ENCODE measurements around the gene ZBTB46. TPM values are rescaled to one million over a fixed set of nuclear protein-coding genes. Genes with fewer than 3 reads are reported as not detected.

The ZBTB46 gene
- polyA plus RNA-seq, 3 donors: 0.07 to 2.3 (median 0.37) TPM

DNA sequence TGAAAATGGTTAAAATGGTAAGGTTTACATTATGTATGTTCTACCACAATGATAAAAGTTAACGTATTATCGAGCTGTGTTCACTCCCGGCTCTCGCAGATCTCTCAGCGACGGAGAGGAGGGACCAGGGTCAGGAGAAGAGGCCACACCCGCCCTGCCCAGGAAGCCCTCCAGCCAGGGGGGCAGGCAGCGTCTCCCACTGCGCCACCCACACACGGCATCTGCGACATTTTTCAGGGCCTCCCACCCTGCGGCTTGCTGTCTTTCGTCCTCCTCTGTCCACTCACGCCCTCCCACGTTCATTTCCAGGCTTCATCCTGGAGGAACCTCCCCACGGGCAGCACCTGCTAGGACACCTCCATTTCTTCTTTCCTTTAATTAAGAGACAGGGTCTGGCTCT lies 43.3 kb downstream of the ZBTB46 start:
- Histone ChIP-seq H3K9ac (ENCODE audit: insufficient read depth, low read length, poor library complexity, severe bottlenecking) (no peak overlapping the region), H3K79me2 (ENCODE audit: insufficient read depth, low read length) (no peaks in the 10 kb centered on the region), H2AFZ (ENCODE audit: insufficient read depth, low read depth, low read length, poor library complexity, severe bottlenecking) (no peak overlapping the region), H4K20me1 (ENCODE audit: insufficient read depth, low read length) (no peaks in the 10 kb centered on the region), H3K9me3 (replicated peaks in 1 of 2; ENCODE audit: control insufficient read depth in 1 of 2, insufficient read depth in 1 of 2, low read length in 2 of 2) (no peaks in the 10 kb centered on the region), H3K36me3 (replicated peaks in 1 of 2; ENCODE audit: control insufficient read depth in 1 of 2, insufficient read depth in 2 of 2, low read length in 2 of 2) (no peaks in the 10 kb centered on the region), H3K4me3 (replicated peaks in 1 of 3; ENCODE audit: low read depth in 2 of 3, low read length in 3 of 3) (no peak overlapping the region), H3K4me2 (replicated peaks; ENCODE audit: extremely low read depth, low read length, poor library complexity, severe bottlenecking) (no peak overlapping the region), H3K27me3 (ENCODE audit: control insufficient read depth in 2 of 2, insufficient read depth in 2 of 2, low read length in 2 of 2) (no peaks in the 10 kb centered on the region), H3K4me1 (ENCODE audit: control insufficient read depth in 1 of 2, insufficient read depth in 2 of 2, low read length in 2 of 2) (peaks cover 0 to 6% of the 10 kb centered on the region in 2 donors), H3K27ac (ENCODE audit: low read depth in 1 of 2, low read length in 2 of 2) (no peak overlapping the region)
- DNase-seq: no peak
- intact Hi-C loops (cut with micrococcal nuclease): loop anchor here (2.0 to 5.0 kb wide), 3 partner anchors 77 to 185 kb away; partner anchors contain the start of gene TPD52L2 (in 1 of the 2)
- Mint-ChIP-seq H3K27me3 (ENCODE audit: low read depth in 3 of 3) (peaks cover 0 to 6% (median 2%) of the 10 kb centered on the region in 3 donors), H3K36me3 (no peaks in the 10 kb centered on the region), H3K4me3 (no peak overlapping the region), H3K9me3 (no peaks in the 10 kb centered on the region), H3K4me1 (peaks cover 2% of the 10 kb centered on the region), H3K27ac (peak overlapping the region in 3 of 7 donors; percentile 30 to 79 (median 73))
- TF ChIP-seq, protein P1, sequence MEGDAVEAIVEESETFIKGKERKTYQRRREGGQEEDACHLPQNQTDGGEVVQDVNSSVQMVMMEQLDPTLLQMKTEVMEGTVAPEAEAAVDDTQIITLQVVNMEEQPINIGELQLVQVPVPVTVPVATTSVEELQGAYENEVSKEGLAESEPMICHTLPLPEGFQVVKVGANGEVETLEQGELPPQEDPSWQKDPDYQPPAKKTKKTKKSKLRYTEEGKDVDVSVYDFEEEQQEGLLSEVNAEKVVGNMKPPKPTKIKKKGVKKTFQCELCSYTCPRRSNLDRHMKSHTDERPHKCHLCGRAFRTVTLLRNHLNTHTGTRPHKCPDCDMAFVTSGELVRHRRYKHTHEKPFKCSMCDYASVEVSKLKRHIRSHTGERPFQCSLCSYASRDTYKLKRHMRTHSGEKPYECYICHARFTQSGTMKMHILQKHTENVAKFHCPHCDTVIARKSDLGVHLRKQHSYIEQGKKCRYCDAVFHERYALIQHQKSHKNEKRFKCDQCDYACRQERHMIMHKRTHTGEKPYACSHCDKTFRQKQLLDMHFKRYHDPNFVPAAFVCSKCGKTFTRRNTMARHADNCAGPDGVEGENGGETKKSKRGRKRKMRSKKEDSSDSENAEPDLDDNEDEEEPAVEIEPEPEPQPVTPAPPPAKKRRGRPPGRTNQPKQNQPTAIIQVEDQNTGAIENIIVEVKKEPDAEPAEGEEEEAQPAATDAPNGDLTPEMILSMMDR (IDR thresholded peaks at IDR 0.05): no peak
- 99% methylated on average over 12 of the region's 16 CpGs for WGBS (ENCODE audit: insufficient coverage)

DNA sequence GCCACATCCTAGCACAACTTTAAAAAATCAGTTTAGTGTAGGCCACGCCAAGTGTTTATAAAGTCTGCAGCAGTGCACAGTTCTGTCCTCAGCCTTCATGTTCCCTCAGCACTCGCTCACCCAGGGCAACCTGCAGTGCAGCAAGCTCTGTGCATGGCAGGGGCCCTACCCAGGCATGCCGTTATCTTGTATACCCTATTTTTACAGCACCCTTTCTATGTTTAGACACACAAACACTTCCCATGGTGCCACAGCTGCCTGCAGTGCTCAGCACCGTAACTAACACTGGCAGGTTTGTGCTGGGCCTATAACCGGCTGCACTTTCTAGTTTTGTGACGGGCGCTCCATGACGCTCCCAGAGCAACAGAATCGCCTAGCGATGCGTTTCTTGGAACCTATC lies 43.8 kb downstream of the ZBTB46 start:
- H3K4me3 Mint-ChIP-seq: no peak overlapping the region
- Histone ChIP-seq H3K36me3 (replicated peaks in 1 of 2; ENCODE audit: control insufficient read depth in 1 of 2, insufficient read depth in 2 of 2, low read length in 2 of 2) (no peaks in the 10 kb centered on the region), H3K4me2 (replicated peaks; ENCODE audit: extremely low read depth, low read length, poor library complexity, severe bottlenecking) (no peak overlapping the region), H3K4me1 (ENCODE audit: control insufficient read depth in 1 of 2, insufficient read depth in 2 of 2, low read length in 2 of 2) (peaks cover 0 to 6% of the 10 kb centered on the region in 2 donors), H4K20me1 (ENCODE audit: insufficient read depth, low read length) (no peaks in the 10 kb centered on the region), H3K9ac (ENCODE audit: insufficient read depth, low read length, poor library complexity, severe bottlenecking) (no peak overlapping the region), H3K79me2 (ENCODE audit: insufficient read depth, low read length) (no peaks in the 10 kb centered on the region), H3K9me3 (replicated peaks in 1 of 2; ENCODE audit: control insufficient read depth in 1 of 2, insufficient read depth in 1 of 2, low read length in 2 of 2) (no peaks in the 10 kb centered on the region), H3K4me3 (replicated peaks in 1 of 3; ENCODE audit: low read depth in 2 of 3, low read length in 3 of 3) (no peak overlapping the region), H3K27me3 (ENCODE audit: control insufficient read depth in 2 of 2, insufficient read depth in 2 of 2, low read length in 2 of 2) (no peaks in the 10 kb centered on the region), H2AFZ (ENCODE audit: insufficient read depth, low read depth, low read length, poor library complexity, severe bottlenecking) (no peak overlapping the region), H3K27ac (ENCODE audit: low read depth in 1 of 2, low read length in 2 of 2) (no peak overlapping the region)
- TF ChIP-seq, protein P1 (IDR thresholded peaks at IDR 0.05): no peak
- peaks cover 2% of the 10 kb centered on the region for H3K4me1 Mint-ChIP-seq
- H3K9me3 Mint-ChIP-seq: no peaks in the 10 kb centered on the region
- H3K36me3 Mint-ChIP-seq: no peaks in the 10 kb centered on the region
- no peak for DNase-seq
- intact Hi-C loops (cut with micrococcal nuclease): loop anchor here (2.0 to 5.0 kb wide), 3 partner anchors 77 to 185 kb away; partner anchors contain the start of gene TPD52L2 (in 1 of the 2)
- H3K27ac Mint-ChIP-seq: peak overlapping the region in 1 of 7 donors; percentile 6
- peaks cover 0 to 6% (median 2%) of the 10 kb centered on the region in 3 donors for H3K27me3 Mint-ChIP-seq (ENCODE audit: low read depth in 3 of 3)
- WGBS (ENCODE audit: insufficient coverage): 95% methylated on average over 4 of the region's 11 CpGs
